ENCODE data around the gene CPA3.
A peak's percentile ranks its signal among the peaks of the same experiment; 100 is the strongest.

CPA3 gene

DNA sequence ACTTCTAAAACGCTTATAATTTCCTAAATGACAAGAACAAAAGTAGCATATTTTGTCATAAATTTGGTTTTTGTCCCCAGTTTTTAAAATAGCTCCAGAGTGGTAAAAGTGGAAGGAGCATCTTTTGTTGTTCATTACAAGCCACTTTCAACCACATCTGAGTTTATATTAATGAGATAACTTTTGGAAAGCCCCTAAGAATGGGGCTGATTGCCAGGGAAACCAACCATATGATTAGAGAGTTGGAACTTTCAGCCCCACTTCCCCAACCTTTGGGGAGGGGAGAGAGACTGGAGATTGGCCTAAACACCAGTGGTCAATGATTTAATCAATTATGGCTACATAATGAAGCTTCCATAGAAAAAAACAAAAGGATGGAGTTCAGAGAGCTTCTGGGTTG, 57.4 kb downstream of the CPA3 start:
- no peak for DNase-seq

DNA sequence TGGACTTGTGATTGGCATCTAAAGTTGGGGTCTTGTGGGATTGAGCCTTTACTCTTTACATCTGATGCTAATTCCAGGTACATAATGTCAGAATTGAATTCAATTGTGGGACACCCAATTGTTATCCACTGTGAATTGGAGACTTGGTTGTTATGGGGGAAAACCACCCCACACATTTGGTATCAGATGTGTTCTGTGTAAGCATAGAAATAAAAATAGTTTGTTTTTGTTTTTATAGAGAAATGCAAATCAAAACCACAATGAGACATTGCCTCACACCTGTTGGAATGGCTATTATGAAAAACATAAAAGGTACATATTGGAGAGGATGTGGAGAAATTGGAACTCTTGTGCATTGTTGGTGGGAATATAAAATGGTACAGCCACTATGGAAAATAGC, 58.5 kb downstream of the CPA3 start:
- no peak for DNase-seq

DNA sequence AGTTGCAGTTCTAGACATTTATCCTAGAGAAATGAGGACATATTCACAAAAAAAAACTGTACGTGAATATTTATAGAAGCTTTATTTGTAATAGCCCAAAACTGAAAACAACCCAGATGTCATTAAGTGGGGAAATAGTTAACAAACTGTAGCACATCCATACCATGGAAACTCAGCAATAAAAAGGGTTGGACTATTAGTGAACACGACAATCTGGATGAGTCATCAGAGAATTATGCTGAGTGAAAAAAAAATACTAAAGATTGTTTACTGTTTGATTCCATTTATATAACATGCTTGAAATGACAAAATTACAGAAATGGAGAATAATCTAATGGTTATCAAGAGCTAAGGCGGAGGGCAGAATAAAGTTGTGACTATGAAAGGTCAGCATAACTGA, 59.5 kb downstream of the CPA3 start:
- DNase-seq: no peak

DNA sequence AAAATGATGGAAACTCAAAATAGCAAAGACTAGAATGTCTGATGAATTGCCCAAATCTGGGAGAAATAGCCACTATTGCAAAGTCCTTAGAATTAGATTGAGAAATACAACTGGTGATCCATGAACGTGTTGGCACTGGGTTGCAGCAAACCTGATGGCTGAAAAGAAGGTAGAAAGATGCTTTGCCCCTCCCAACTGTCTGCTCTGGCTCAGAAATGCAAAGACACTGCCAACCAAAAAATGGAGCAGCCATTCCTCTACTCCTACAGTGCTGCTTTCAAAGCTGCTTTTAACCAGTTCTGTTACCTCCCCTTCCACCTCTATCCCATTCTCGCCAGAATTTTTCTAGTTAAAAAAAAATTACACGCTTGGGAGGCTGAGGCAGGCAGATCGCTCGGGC, 60.7 kb downstream of the CPA3 start:
- peak; percentile 51 to 71 for DNase-seq

DNA sequence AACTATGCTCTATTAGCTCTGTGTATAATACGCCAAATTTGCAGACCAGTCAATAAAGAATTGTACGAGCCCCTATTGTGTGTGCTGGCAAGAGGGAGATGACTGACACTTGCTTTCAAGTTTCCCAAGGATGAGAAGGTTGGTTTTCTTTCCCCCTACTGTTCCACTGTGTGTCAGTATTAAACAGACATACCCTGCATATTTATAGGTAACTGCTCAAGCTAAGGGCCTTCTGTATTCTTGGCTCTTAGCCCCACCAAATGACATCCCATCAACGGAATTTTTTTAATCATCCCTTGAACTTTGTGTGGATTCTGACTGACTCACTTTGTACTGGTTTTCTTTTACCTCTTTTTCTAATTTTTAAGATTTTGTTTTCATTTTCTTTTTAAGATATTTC, 65.7 kb downstream of the CPA3 start:
- no peak for DNase-seq

DNA sequence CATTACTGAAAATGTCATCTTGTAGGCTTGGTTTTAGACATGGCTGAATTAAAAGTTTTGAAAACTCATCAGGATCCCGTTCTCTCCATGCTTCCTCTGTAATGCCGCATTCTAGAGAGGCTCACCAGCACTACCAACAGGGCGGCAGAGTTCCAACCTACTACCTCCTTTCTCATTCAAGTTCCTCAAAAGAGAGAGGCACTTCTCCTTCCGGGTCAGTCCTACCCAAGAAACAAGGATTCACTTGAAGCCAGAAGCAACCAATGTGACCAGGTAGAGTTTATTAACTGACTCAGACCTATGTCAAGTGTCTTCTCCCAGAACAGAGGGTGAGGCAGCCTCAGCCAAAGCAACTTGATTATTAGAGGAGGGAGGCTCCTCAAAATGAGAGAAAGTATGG, 66.5 kb downstream of the CPA3 start:
- DNase-seq: no peak

DNA sequence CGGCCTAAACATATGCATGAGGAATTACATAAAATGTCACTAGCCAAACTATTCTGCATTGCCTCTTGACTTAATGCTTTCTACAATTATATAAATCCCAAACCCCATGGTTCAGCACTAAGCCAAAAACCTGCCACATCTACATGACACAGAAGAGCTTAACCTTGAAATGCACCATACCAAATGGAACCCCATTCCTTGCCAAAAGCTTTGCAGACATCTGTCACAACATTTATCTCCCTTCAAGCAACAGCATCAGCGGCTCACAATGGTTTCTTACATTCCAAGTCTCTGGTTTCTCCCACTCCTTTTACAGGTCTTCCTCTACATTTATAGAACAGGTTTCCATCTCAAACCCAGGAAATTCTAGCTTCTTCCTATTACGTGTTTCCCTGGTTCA, 67.9 kb downstream of the CPA3 start:
- peak; percentile 68 to 91 for DNase-seq

DNA sequence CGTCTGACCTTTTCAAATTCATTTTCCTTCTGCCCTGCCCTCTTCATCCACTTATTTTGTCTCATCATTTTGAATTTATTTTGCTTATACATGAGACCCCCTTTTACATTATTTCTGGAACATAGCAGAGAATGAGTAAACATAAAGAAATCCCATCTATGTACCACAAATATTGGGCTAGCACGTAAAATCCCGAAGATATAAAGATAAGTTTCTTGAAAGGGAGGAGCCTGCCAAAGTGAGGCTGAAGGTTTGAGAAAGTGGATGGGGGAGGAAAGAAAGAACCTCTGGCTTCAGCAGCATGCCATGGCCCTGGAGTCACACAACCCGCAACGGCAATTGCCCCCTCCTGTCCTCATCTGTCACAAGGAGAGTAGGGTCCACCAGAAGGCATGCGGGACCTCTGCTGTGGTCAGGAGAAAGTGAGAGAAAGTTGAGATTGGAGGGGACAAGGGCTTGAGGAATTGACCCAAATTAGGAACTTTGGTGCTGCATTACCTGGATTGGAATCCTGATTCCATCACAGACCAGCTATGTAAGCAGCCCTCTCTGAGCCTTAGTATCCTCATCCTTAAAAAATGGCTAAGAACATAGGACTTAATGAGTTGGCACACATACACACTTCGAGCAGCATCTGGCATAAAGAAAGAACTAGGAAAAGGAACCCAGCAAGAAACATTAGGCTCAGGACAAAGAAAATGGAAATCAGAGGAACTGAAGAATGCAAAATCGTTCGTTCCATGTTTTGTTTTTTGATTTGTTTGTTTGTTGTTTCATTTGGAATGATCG, 72.6 kb downstream of the CPA3 start:
- no peak for DNase-seq

DNA sequence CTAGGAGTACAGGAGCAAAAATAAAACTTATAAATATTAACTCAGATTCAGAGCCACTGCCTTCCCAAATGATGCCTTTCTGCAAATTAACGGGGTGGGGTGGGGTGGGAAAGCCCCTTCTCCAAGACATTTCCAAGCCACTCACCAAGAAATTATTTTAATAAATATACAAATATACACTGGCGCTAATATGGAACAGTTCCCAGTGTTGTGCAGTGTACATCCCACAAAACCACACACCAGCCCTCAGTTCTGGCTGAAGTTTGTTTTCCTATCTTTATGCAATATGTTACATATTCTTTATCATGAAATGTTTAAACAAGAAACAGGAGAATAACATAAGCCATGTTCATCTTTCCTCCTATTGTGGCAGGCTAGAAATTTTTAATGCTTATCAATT, 73.2 kb downstream of the CPA3 start:
- no peak for DNase-seq

DNA sequence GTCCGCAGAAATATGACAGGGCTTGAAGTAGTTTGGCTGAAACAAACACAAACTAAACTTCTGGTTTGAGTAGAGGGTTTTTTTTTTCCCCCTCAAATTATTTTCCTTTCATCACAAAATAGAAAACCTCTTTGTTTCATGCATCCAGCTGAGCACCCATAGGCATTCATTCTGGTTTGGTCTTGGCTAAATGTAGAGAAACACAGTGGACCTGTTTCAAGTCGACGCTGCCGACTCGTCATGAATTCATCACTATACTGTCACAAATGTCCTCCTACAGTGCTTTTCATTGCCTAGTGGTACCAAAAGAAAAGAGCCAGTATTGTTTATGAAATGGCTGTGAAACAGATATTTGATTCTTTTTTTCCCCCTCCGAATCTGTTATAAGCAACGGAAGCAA, 73.8 kb downstream of the CPA3 start:
- no peak for DNase-seq

DNA sequence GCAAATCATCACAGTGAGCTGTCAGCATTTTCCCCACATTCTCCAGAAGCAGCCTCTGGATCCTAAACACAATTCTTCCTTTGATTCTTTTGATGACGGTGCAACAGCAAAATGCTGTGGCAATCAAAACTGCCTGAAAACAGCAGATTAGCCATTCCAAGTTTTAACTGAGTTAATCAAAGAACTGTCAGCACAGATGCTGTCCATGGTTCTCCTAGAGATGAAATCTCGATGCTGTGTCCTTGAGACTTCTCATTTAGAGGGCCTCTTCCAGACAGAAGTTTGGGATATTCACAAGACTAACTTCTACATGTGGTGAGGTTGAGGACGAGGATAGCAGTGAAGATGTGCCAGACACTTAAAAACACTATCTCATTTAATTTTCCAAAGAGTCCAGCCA, 75.9 kb downstream of the CPA3 start:
- no peak for DNase-seq

DNA sequence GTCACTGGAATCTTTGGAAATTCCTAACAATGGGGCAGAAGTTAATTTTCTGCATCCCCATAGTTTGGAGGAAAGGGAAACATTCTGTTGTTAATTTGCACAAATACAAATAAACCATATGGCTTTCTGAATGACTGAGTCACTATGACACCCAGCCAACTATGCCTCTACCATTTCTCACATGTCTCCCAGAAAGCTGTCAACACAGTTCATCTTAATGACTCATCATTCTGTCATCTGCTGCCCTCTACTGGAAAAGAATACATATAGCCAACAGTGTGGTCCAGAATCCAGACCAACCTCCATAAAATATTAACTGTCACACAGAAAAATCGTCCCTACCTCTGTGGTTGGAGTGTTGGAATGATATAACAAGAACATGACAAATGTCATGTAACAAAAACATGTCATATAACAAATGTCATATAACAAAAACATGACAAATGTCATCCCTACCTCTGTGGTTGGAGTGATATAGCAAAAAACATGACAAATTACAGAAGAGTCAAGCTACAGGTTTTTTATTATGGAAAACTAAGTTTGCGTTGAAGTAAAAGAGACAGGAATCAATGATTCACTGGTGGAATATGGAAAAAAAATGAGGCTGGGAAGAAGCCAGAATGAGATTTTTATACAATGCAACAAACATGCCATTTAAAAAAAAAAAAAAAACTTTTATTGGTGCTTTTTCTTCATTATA, 78.6 kb downstream of the CPA3 start:
- peak; percentile 78 to 88 for DNase-seq

DNA sequence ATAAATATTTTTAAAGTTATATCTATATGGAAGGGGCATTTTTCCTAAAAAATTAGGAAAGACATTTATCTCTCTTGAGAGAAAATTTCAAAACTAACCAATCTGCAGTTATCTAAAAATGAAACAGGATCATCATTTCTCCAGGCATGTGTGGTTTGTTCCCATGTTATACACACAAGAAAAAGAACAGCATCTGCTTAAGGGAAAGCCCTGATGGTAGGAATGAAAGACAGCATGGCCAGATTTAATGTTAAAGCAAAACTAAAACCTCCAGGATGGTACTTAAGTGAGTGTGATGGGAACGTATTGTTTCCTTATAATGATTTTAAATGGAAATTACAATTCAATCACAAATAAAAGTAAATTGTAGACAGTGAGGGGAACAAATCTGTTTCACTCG, 80.0 kb downstream of the CPA3 start:
- DNase-seq: no peak
